Mesenchymal stem cell (in vitro differentiated cells and primary cell): ENCODE measurements around the gene SREBF1.
A peak's percentile ranks its signal among the peaks of the same experiment; 100 is the strongest.

ENCODE experiments used
- DNase-seq: peaks from one replicate; pipeline ENCODE4 v3.0.0-alpha.2; 2013
- H2AFZ ChIP-seq: one replicate; pipeline ENCODE4 v1.6.1; 2013; ENCODE audit warnings: low read depth, mild to moderate bottlenecking, control low read depth, inconsistent platforms, low read length, moderate library complexity
- H2AK5ac ChIP-seq: 2 replicates; pipeline ENCODE4 v1.6.1; 2013; ENCODE audit warnings: low read length, moderate library complexity, mild to moderate bottlenecking, inconsistent platforms; ENCODE audit not compliant: severe bottlenecking
- H2BK120ac ChIP-seq: one replicate; pipeline ENCODE4 v1.6.1; 2013; ENCODE audit warnings: low read depth, mild to moderate bottlenecking, inconsistent platforms, low read length, moderate library complexity
- H2BK12ac ChIP-seq, 2 experiments: one replicate each; pipeline ENCODE4 v1.6.1; 2013; ENCODE audit warnings: inconsistent platforms in 2 of 2, low read length in 2 of 2, mild to moderate bottlenecking in 2 of 2, moderate library complexity in 2 of 2, control low read depth in 1 of 2
- H2BK15ac ChIP-seq: one replicate; pipeline ENCODE4 v1.6.1; 2013; ENCODE audit warnings: mild to moderate bottlenecking, low read depth, inconsistent platforms; ENCODE audit not compliant: poor library complexity, severe bottlenecking
- H2BK5ac ChIP-seq: 2 replicates; pipeline ENCODE4 v1.6.1; 2013; ENCODE audit warnings: low read depth, mild to moderate bottlenecking, low read length, control low read depth, inconsistent platforms; ENCODE audit not compliant: poor library complexity, severe bottlenecking
- H3K14ac ChIP-seq, 2 experiments: one replicate each; pipeline ENCODE4 v1.6.1; 2013; ENCODE audit warnings: inconsistent platforms in 2 of 2, low read length in 2 of 2, control low read depth in 1 of 2, mild to moderate bottlenecking in 1 of 2, moderate library complexity in 1 of 2
- H3K18ac ChIP-seq, 2 experiments: one replicate each; pipeline ENCODE4 v1.6.1; 2013; ENCODE audit warnings: inconsistent platforms in 2 of 2, low read length in 2 of 2, control low read depth in 1 of 2, low read depth in 1 of 2, mild to moderate bottlenecking in 1 of 2
- H3K23ac ChIP-seq, 2 experiments: one replicate each; pipeline ENCODE4 v1.6.1; 2013; ENCODE audit warnings: inconsistent platforms in 2 of 2, low read length in 2 of 2, mild to moderate bottlenecking in 2 of 2, moderate library complexity in 2 of 2, control low read depth in 1 of 2
- H3K27ac ChIP-seq: 2 replicates; pipeline ENCODE4 v1.5.1; 2013; ENCODE audit warnings: mild to moderate bottlenecking, moderate library complexity, low read length, control low read depth, inconsistent platforms; ENCODE audit not compliant: poor library complexity, severe bottlenecking
- H3K27me3 ChIP-seq, 2 experiments: 2 replicates each; pipeline versions ENCODE4 v1.6.1 to v1.7.0; 2013; ENCODE audit warnings: low read length in 2 of 2, mild to moderate bottlenecking in 2 of 2, moderate library complexity in 2 of 2, control low read depth in 1 of 2, inconsistent platforms in 1 of 2; ENCODE audit not compliant: control insufficient read depth in 1 of 2, insufficient read depth in 1 of 2
- H3K36me3 ChIP-seq, 2 experiments: 2 replicates each; pipeline versions ENCODE4 v1.6.1 to v1.7.0; 2013; ENCODE audit warnings: low read length in 2 of 2, control low read depth in 1 of 2, inconsistent platforms in 1 of 2, low read depth in 1 of 2, mild to moderate bottlenecking in 1 of 2; ENCODE audit not compliant: insufficient read depth in 2 of 2, control insufficient read depth in 1 of 2
- H3K4ac ChIP-seq, 2 experiments: one replicate each; pipeline ENCODE4 v1.6.1; 2013; ENCODE audit warnings: inconsistent platforms in 2 of 2, low read length in 2 of 2, mild to moderate bottlenecking in 2 of 2, moderate library complexity in 2 of 2, control low read depth in 1 of 2, low read depth in 1 of 2
- H3K4me1 ChIP-seq: 2 replicates; pipeline ENCODE4 v1.6.1; 2013; ENCODE audit warnings: low read depth, low read length, control low read depth; ENCODE audit not compliant: control insufficient read depth, insufficient read depth
- H3K4me2 ChIP-seq: 2 replicates; pipeline ENCODE4 v1.6.1; 2013; ENCODE audit warnings: low read length, mild to moderate bottlenecking, inconsistent platforms; ENCODE audit not compliant: poor library complexity, severe bottlenecking
- H3K4me3 ChIP-seq, 2 experiments: 2 replicates each; pipeline versions ENCODE4 v1.5.1 to v1.7.0; 2013; ENCODE audit warnings: low read length in 2 of 2, mild to moderate bottlenecking in 2 of 2, control low read depth in 1 of 2, low read depth in 1 of 2; ENCODE audit not compliant: insufficient read depth in 1 of 2
- H3K79me1 ChIP-seq: replicated peaks from 2 replicates; pipeline ENCODE4 v1.6.1; 2013; ENCODE audit warnings: mild to moderate bottlenecking, control low read depth, low read length, inconsistent platforms; ENCODE audit not compliant: poor library complexity, severe bottlenecking
- H3K9ac ChIP-seq: 2 replicates; pipeline ENCODE4 v1.7.0; 2013; ENCODE audit warnings: mild to moderate bottlenecking, low read length, moderate library complexity
- H3K9me3 ChIP-seq: 2 replicates; pipeline ENCODE4 v1.7.0; 2013; ENCODE audit warnings: mild to moderate bottlenecking, low read length; ENCODE audit not compliant: control insufficient read depth
- H4K8ac ChIP-seq: one replicate; pipeline ENCODE4 v1.6.1; 2013; ENCODE audit warnings: inconsistent platforms, mild to moderate bottlenecking, low read length, moderate library complexity
- H4K91ac ChIP-seq: one replicate; pipeline ENCODE4 v1.6.1; 2013; ENCODE audit warnings: mild to moderate bottlenecking, low read length, inconsistent platforms
- WGBS: methylation state at CpG from one replicate; pipeline ENCODE4 v1.1.7; 2013; ENCODE audit warnings: mixed read lengths; 5-methylcytosine and 5-hydroxymethylcytosine counted together

The SREBF1 gene

DNA sequence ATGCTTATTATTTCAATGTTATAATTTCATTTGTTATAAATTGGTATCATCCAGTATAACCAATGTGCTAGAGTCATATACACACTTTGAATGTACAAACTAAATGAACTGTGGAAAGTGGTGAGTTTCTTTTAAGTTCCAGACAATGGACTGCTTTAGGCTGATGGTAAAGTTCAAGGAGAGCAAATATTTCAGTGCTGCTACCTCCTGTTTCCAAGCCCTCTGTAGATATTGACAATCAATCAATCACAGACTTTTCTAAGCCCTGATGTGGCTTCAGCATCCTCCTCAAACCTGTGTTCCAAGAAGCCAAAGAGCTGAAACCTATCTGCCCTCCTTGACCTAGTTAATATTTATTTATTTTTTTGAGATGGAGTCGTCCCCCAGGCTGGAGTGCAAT, 28.2 kb upstream of the SREBF1 start:
- H2BK120ac ChIP-seq, result no peak overlapping the region
- H3K4me3 ChIP-seq, result no peak overlapping the region
- H2AK5ac ChIP-seq, result no peak overlapping the region
- H3K27me3 ChIP-seq, result no peaks in the 10 kb centered on the region
- no peak overlapping the region for H3K27ac ChIP-seq
- peaks cover 2% of the 10 kb centered on the region for H3K79me1 ChIP-seq
- H3K14ac ChIP-seq, result no peak overlapping the region
- H4K8ac ChIP-seq, result no peak overlapping the region
- no peak overlapping the region for H2BK15ac ChIP-seq
- 91% methylated on average over 1 of the region's 1 CpG for WGBS
- H3K4me1 ChIP-seq, result peaks cover 5% of the 10 kb centered on the region
- H3K36me3 ChIP-seq, result peaks cover 52 to 63% of the 10 kb centered on the region in 2 experiments
- no peaks in the 10 kb centered on the region for H3K9me3 ChIP-seq
- no peak overlapping the region for H3K18ac ChIP-seq
- H2AFZ ChIP-seq, result no peak overlapping the region
- no peak overlapping the region for H4K91ac ChIP-seq
- H3K9ac ChIP-seq, result no peak overlapping the region
- no peak overlapping the region for H3K23ac ChIP-seq
- no peak overlapping the region for H2BK5ac ChIP-seq
- DNase-seq, result no peak
- no peak overlapping the region for H2BK12ac ChIP-seq
- H3K4ac ChIP-seq, result no peak overlapping the region
- H3K4me2 ChIP-seq, result no peak overlapping the region

DNA sequence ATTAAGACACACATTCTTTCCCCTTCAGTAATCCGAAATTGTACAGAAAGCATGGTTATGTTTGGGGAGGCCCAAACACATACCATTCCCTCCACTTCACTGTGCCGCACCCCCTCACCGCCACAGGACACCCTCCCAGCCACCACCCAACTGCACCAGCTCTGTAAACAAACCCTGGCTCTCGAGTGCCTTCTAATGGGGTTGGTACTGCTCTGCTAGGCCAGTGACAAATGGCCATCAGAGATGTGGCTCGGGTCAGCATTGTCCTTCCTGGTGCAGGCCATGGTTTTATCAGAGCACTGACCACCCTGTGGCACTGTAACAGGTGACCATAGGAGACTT, 24.0 kb upstream of the SREBF1 start:
- peak overlapping the region in 1 of 2 experiments; percentile 43 for H2BK12ac ChIP-seq
- no peak overlapping the region for H4K8ac ChIP-seq
- H3K4ac ChIP-seq, result no peak overlapping the region
- H3K27ac ChIP-seq, result no peak overlapping the region
- no peak overlapping the region for H2BK5ac ChIP-seq
- H2AFZ ChIP-seq, result no peak overlapping the region
- 77% methylated on average over 5 of the region's 5 CpGs for WGBS
- peaks cover 35 to 41% of the 10 kb centered on the region in 2 experiments for H3K36me3 ChIP-seq
- no peaks in the 10 kb centered on the region for H3K9me3 ChIP-seq
- H2BK15ac ChIP-seq, result peak overlapping the region; percentile 36
- H4K91ac ChIP-seq, result no peak overlapping the region
- peaks cover 4% of the 10 kb centered on the region for H3K4me1 ChIP-seq
- H3K9ac ChIP-seq, result no peak overlapping the region
- H3K27me3 ChIP-seq, result no peaks in the 10 kb centered on the region
- H3K4me2 ChIP-seq, result no peak overlapping the region
- no peak overlapping the region for H2BK120ac ChIP-seq
- no peak overlapping the region for H2AK5ac ChIP-seq
- H3K4me3 ChIP-seq, result no peak overlapping the region
- no peak overlapping the region for H3K14ac ChIP-seq
- H3K79me1 ChIP-seq, result no peaks in the 10 kb centered on the region
- DNase-seq, result no peak
- H3K18ac ChIP-seq, result no peak overlapping the region
- H3K23ac ChIP-seq, result peak overlapping the region in 1 of 2 experiments; percentile 14

- Histone ChIP-seq H3K14ac (no peak overlapping the region), H3K9me3 (no peaks in the 10 kb centered on the region), H2BK5ac (no peak overlapping the region), H2BK15ac (no peak overlapping the region), H3K9ac (no peak overlapping the region), H3K4me1 (peaks cover 4% of the 10 kb centered on the region), H4K8ac (no peak overlapping the region), H3K4me2 (no peak overlapping the region), H2BK12ac (peak overlapping the region; percentile 7 to 75), H3K79me1 (no peaks in the 10 kb centered on the region), H3K27me3 (no peaks in the 10 kb centered on the region), H2AFZ (no peak overlapping the region), H3K23ac (no peak overlapping the region), H3K36me3 (peaks cover 34 to 41% of the 10 kb centered on the region in 2 experiments), H2AK5ac (no peak overlapping the region), H3K4me3 (no peak overlapping the region), H3K18ac (no peak overlapping the region), H3K27ac (no peak overlapping the region), H3K4ac (no peak overlapping the region), H4K91ac (no peak overlapping the region), H2BK120ac (no peak overlapping the region)
- DNase-seq, result peak; percentile 68
- WGBS, result 49% methylated on average over 9 of the region's 9 CpGs
Observed at GRCh38 chr17:17859909-17860765, 23.4 kb upstream of the SREBF1 start.

GRCh38 chr17:17857496-17857895, 20.7 kb upstream of the SREBF1 start:
- Histone ChIP-seq H3K4me3 (no peak overlapping the region), H3K23ac (no peak overlapping the region), H3K79me1 (no peaks in the 10 kb centered on the region), H2BK12ac (no peak overlapping the region), H3K9ac (no peak overlapping the region), H2BK120ac (no peak overlapping the region), H3K18ac (no peak overlapping the region), H4K8ac (no peak overlapping the region), H3K36me3 (peaks cover 23 to 35% of the 10 kb centered on the region in 2 experiments), H3K27me3 (no peaks in the 10 kb centered on the region), H2AFZ (no peak overlapping the region), H2AK5ac (no peak overlapping the region), H3K4ac (no peak overlapping the region), H3K14ac (peak overlapping the region in 1 of 2 experiments; percentile 62), H3K27ac (no peak overlapping the region), H4K91ac (no peak overlapping the region), H3K4me2 (no peak overlapping the region), H3K4me1 (peaks cover 4% of the 10 kb centered on the region), H2BK15ac (no peak overlapping the region), H3K9me3 (no peaks in the 10 kb centered on the region), H2BK5ac (no peak overlapping the region)
- no peak for DNase-seq
- WGBS, result 99% methylated on average over 4 of the region's 4 CpGs
